Measurements from ENCODE around the gene GFRA1. TPM values are rescaled to one million over a fixed set of nuclear protein-coding genes. Genes with fewer than 3 reads are reported as not detected.

Gene GFRA1
- total RNA-seq, 2 donors from 2014 or later = 1.6 to 3.1 TPM

DNA sequence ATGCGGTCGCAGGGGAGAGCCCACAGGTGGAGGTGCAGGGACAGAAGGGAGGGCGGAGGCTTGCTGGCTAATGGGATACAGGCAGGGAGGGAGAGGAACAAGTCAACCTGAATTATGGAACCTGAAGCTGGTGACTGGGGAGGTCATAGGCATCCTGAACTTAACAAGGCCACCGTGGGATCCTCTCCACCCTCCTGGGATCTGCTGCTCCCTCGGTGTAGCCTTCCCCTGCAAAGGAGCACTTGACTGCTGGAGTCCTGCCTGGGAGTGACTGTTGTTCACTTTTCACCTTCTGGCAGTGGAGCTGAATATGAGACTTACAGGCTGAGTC lies 223.1 kb downstream of the GFRA1 start:
- H3K4me1 Mint-ChIP-seq = peaks cover 6% of the 10 kb centered on the region
- H3K9ac ChIP-seq (ENCODE audit: extremely low read depth, low read length, poor library complexity, severe bottlenecking) = no peak overlapping the region
- no peaks in the 10 kb centered on the region for H3K9me3 Mint-ChIP-seq
- peaks cover 5% of the 10 kb centered on the region for H3K27me3 ChIP-seq (ENCODE audit: control insufficient read depth, insufficient read depth, low read length, poor library complexity, severe bottlenecking)
- 94 to 95% methylated on average over 3 to 5 of the region's 5 CpGs for WGBS, 2 experiments (ENCODE audit: insufficient coverage in 1 of 2, insufficient read length in 1 of 2)
- no peaks in the 10 kb centered on the region for H3K36me3 ChIP-seq (ENCODE audit: control insufficient read depth, insufficient read depth, low read length)
- no peaks in the 10 kb centered on the region for H3K36me3 Mint-ChIP-seq (ENCODE audit: low read depth)
- H3K4me3 ChIP-seq (ENCODE audit: low read length) = no peak overlapping the region
- no peak for DNase-seq
- H3K9me3 ChIP-seq (ENCODE audit: control insufficient read depth, low read length) = no peaks in the 10 kb centered on the region
- TF ChIP-seq, protein P1, sequence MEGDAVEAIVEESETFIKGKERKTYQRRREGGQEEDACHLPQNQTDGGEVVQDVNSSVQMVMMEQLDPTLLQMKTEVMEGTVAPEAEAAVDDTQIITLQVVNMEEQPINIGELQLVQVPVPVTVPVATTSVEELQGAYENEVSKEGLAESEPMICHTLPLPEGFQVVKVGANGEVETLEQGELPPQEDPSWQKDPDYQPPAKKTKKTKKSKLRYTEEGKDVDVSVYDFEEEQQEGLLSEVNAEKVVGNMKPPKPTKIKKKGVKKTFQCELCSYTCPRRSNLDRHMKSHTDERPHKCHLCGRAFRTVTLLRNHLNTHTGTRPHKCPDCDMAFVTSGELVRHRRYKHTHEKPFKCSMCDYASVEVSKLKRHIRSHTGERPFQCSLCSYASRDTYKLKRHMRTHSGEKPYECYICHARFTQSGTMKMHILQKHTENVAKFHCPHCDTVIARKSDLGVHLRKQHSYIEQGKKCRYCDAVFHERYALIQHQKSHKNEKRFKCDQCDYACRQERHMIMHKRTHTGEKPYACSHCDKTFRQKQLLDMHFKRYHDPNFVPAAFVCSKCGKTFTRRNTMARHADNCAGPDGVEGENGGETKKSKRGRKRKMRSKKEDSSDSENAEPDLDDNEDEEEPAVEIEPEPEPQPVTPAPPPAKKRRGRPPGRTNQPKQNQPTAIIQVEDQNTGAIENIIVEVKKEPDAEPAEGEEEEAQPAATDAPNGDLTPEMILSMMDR (conservative IDR thresholded peaks at IDR 0.05) = no peak
- H3K4me3 Mint-ChIP-seq = no peak overlapping the region
- H3K27ac Mint-ChIP-seq = no peak overlapping the region
- no peak overlapping the region for H3K27ac ChIP-seq (ENCODE audit: low read depth, low read length)
- H3K4me1 ChIP-seq (ENCODE audit: control insufficient read depth, insufficient read depth, low read length) = no peaks in the 10 kb centered on the region
- peaks cover 13% of the 10 kb centered on the region for H3K27me3 Mint-ChIP-seq (ENCODE audit: insufficient read depth)

DNA sequence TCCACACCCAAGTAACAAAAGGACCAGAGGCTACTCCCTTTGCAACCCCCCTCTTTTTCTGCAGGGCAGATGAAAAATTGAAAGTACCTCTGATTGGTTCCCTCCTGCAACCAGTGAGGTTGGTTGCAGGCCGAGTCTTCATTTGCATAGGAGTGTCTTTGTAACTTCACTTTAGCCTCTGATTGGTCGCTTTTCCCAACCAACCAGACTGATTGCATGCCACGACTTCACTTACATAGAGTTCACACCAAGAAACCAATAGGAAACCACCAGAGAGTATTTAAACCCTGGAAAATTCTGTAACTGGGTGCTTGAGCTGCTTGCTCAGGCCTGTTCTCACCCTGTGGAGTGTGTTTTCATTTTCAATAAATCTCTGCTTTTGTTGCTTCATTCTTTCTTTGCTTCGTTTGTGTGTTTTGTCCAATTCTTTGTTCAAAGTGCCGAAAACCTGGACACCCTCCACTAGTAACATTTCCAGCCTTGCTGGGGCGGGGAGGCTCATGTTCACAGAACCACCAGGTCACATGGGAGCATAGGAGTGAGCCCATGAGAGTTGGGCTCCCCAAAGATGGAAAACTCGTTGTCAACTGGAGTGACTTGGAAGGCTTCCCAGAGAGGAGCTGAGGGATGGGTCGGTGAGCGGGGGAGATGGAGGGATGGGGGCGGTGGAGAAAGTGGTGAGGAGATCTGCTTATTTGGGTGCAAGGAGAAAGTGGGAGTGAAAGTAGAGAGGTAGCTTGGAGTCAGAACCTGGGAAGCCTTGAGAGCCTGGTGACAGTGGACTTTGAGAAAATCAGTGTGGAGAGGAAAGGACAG lies 223.6 kb downstream of the GFRA1 start:
- Mint-ChIP-seq H3K27me3 (ENCODE audit: insufficient read depth) (peaks cover 13% of the 10 kb centered on the region), H3K4me1 (peaks cover 8% of the 10 kb centered on the region), H3K4me3 (no peak overlapping the region), H3K36me3 (ENCODE audit: low read depth) (no peaks in the 10 kb centered on the region), H3K27ac (no peak overlapping the region), H3K9me3 (no peaks in the 10 kb centered on the region)
- WGBS, 2 experiments (ENCODE audit: insufficient coverage in 1 of 2, insufficient read length in 1 of 2) = 95% methylated on average over 8 to 10 of the region's 10 CpGs
- peaks cover 5% of the 10 kb centered on the region for H3K27me3 ChIP-seq (ENCODE audit: control insufficient read depth, insufficient read depth, low read length, poor library complexity, severe bottlenecking)
- no peak overlapping the region for H3K9ac ChIP-seq (ENCODE audit: extremely low read depth, low read length, poor library complexity, severe bottlenecking)
- no peaks in the 10 kb centered on the region for H3K36me3 ChIP-seq (ENCODE audit: control insufficient read depth, insufficient read depth, low read length)
- TF ChIP-seq, protein P1 (conservative IDR thresholded peaks at IDR 0.05) = no peak
- H3K4me3 ChIP-seq (ENCODE audit: low read length) = no peak overlapping the region
- DNase-seq = no peak
- no peak overlapping the region for H3K27ac ChIP-seq (ENCODE audit: low read depth, low read length)
- no peaks in the 10 kb centered on the region for H3K9me3 ChIP-seq (ENCODE audit: control insufficient read depth, low read length)
- no peaks in the 10 kb centered on the region for H3K4me1 ChIP-seq (ENCODE audit: control insufficient read depth, insufficient read depth, low read length)

DNA sequence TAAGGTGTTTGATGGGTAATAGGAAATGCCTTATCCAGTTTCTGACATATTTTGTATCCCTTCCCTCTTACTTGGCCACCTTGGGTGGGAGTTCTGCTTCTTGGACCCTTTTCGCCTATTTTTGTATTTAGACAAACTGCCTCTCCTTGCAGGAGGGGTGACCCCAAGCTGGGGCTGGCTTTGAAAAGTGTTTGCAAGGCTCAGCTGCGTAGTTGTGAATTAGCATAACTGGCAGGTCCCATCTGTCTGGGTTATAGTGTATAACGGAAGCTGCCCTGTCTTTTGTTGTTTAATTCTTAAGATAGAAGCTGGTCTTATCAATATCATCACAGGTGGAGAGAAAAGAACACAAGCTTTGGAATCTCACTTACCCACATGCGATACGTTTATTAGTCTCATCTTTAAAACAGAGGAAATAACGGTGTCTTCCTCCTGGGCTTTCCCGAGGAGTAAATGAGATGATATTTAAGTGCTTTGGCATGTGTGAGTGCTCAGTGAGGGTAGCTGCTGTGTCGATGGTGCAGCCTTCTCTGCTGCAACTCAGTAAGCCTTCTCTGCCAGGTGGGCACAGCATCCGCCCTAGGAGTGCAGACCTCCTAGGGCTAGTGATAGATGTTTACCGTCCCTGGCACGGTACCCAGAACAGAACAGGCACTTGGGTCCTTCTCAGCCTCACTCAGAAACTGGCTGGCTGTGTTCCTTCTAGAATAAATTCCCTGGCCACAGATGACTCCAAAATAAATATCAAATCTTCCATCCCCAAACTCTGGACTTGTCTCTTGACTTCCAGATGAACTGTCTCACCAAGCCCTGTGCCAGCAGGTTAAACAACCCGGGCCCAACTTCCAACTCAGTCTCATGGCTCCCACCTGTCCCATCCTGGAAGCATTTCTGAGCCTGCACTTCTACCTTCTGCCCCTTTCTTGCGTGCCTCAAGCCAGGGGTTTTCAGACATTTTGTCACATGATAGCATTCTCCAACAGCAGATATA lies 227.3 kb downstream of the GFRA1 start:
- TF ChIP-seq, protein P1 (conservative IDR thresholded peaks at IDR 0.05) = no peak
- Mint-ChIP-seq H3K27ac (no peak overlapping the region), H3K27me3 (ENCODE audit: insufficient read depth) (peaks cover 13% of the 10 kb centered on the region), H3K9me3 (no peaks in the 10 kb centered on the region), H3K36me3 (ENCODE audit: low read depth) (no peaks in the 10 kb centered on the region), H3K4me1 (peaks cover 8% of the 10 kb centered on the region), H3K4me3 (no peak overlapping the region)
- no peak for DNase-seq
- H3K27ac ChIP-seq (ENCODE audit: low read depth, low read length) = no peak overlapping the region
- H3K27me3 ChIP-seq (ENCODE audit: control insufficient read depth, insufficient read depth, low read length, poor library complexity, severe bottlenecking) = peaks cover 5% of the 10 kb centered on the region
- H3K9me3 ChIP-seq (ENCODE audit: control insufficient read depth, low read length) = no peaks in the 10 kb centered on the region
- no peaks in the 10 kb centered on the region for H3K36me3 ChIP-seq (ENCODE audit: control insufficient read depth, insufficient read depth, low read length)
- H3K4me3 ChIP-seq (ENCODE audit: low read length) = no peak overlapping the region
- 80 to 89% methylated on average over 7 to 13 of the region's 13 CpGs for WGBS, 2 experiments (ENCODE audit: insufficient coverage in 1 of 2, insufficient read length in 1 of 2)
- no peak overlapping the region for H3K9ac ChIP-seq (ENCODE audit: extremely low read depth, low read length, poor library complexity, severe bottlenecking)
- H3K4me1 ChIP-seq (ENCODE audit: control insufficient read depth, insufficient read depth, low read length) = no peaks in the 10 kb centered on the region
